Testis (tissue), 3 donors: ENCODE data around the gene OR10G6. TPM values are rescaled to one million over a fixed set of nuclear protein-coding genes. Genes with fewer than 3 reads are reported as not detected.
"Not testable (repeated sequence)": the region's sequence is repeated elsewhere in the genome, so short reads cannot be mapped to it uniquely, and the experiment has no call there.

Experiments used
- DNase-seq: peaks from one replicate; pipeline ENCODE4 v3.0.0-alpha.2; 2019
- H3K27ac ChIP-seq, 2 donors: fragments of 200-600 bp; sonication (generic); one replicate each; pipeline ENCODE4 v1.5.1; 2019
- H3K27me3 ChIP-seq: fragments of 200-600 bp; sonication (generic); one replicate; pipeline ENCODE4 v1.5.1; 2019
- H3K36me3 ChIP-seq: fragments of 200-600 bp; sonication (generic); one replicate; pipeline ENCODE4 v1.5.1; 2017; ENCODE audit warnings: low read depth; ENCODE audit errors: missing control alignments
- H3K4me1 ChIP-seq: fragments of 200-600 bp; sonication (generic); one replicate; pipeline ENCODE4 v1.5.1; 2019
- H3K4me3 ChIP-seq, 2 donors: fragments of 200-600 bp; sonication (generic); one replicate each; pipeline ENCODE4 v1.5.1; 2017 to 2019
- H3K9me3 ChIP-seq: fragments of 200-600 bp; sonication (generic); one replicate; pipeline ENCODE4 v1.5.1; 2017
- POLR2A ChIP-seq: fragments of 450-650 bp; IDR thresholded peaks from one replicate; pipeline ENCODE4 v1.6.1; 2017; ENCODE audit warnings: antibody characterized with exemption, mild to moderate bottlenecking, moderate library complexity
- WGBS, 2 donors: methylation state at CpG; one replicate each; pipeline ENCODE4 v1.1.5; 2018; 5-methylcytosine and 5-hydroxymethylcytosine counted together
- intact Hi-C: fragments of 100-400 bp; cut with DNase I; formaldehyde crosslinking; loops from one replicate; pipeline ENCODE4 v1.15.1; 2023; ENCODE audit warnings: low total_unique reads
- polyA plus RNA-seq: library from polyadenylated mRNA; stranded (reverse); fragments of 350-450 nt; fragmentation: Illumina TruSeq; extraction: RNeasy Lipid Tissue Mini Kit (QIAGEN cat#74804); gene quantifications from one replicate; pipeline ENCODE4 v1.2.3, GENCODE V29; 2014; ENCODE audit warnings: low read depth, low replicate concordance; ENCODE audit not compliant: insufficient read depth
- total RNA-seq, 2 donors: library from RNA; depleted of rRNA; stranded (reverse); fragments of >200 nt; gene quantifications; one replicate each; pipeline ENCODE4 v1.2.3, GENCODE V29; 2016
- TF ChIP-seq, protein P1 (sequence below), 3 experiments: fragments of 450-650 bp in 2 of 3; fragments of 200-600 bp in 1 of 3; sonication (generic) in 1 of 3; IDR thresholded peaks; one replicate each; pipeline ENCODE4 v1.5.1; 2016 to 2019; ENCODE audit warnings: antibody characterized with exemption in 3 of 3, mild to moderate bottlenecking in 2 of 3, moderate library complexity in 1 of 3

OR10G6 gene
- total and polyA plus RNA-seq, 3 donors from 2014 or later, result not detected

DNA sequence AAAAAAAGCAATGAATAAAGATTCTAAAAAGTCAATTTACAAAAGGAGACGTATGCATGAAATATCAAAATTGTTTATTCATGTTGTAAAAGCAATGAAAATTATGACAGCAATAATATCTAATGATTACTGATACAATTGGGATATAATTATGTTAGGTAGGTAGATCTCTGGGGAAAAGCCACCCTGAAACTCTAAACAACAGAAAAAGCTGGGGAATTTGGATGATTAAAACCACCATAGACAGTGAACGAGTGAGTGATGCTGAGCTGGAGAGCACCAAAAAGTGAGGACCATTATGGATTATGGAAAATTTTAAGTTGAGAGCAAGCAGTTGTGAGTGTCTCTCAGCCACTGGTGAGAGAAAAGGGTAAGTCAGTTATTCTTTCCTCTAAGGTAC, 31.5 kb upstream of the OR10G6 start, which contains the start of gene OR10G8:
Gene OR10G8, plus strand, starts transcription at position 301 of the 400 bp plus-strand sequence. CDS start 2,825 bp downstream, outside the sequence.
- DNase-seq, result no peak
- 63 to 87% methylated on average over 2 of the region's 2 CpGs for WGBS, 2 donors
- TF ChIP-seq, protein P1, sequence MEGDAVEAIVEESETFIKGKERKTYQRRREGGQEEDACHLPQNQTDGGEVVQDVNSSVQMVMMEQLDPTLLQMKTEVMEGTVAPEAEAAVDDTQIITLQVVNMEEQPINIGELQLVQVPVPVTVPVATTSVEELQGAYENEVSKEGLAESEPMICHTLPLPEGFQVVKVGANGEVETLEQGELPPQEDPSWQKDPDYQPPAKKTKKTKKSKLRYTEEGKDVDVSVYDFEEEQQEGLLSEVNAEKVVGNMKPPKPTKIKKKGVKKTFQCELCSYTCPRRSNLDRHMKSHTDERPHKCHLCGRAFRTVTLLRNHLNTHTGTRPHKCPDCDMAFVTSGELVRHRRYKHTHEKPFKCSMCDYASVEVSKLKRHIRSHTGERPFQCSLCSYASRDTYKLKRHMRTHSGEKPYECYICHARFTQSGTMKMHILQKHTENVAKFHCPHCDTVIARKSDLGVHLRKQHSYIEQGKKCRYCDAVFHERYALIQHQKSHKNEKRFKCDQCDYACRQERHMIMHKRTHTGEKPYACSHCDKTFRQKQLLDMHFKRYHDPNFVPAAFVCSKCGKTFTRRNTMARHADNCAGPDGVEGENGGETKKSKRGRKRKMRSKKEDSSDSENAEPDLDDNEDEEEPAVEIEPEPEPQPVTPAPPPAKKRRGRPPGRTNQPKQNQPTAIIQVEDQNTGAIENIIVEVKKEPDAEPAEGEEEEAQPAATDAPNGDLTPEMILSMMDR (IDR thresholded peaks at IDR 0.05), result no peak
- no peak for TF ChIP-seq POLR2A
- Histone ChIP-seq H3K4me3 (no peak within 1 kb of the TSS), H3K36me3 (no peaks in the 10 kb centered on the region), H3K4me1 (no peaks in the 10 kb centered on the region), H3K27ac (no peak within 1 kb of the TSS), H3K27me3 (no peaks in the 10 kb centered on the region), H3K9me3 (no peaks in the 10 kb centered on the region)
- intact Hi-C loops, result no loop called here

DNA sequence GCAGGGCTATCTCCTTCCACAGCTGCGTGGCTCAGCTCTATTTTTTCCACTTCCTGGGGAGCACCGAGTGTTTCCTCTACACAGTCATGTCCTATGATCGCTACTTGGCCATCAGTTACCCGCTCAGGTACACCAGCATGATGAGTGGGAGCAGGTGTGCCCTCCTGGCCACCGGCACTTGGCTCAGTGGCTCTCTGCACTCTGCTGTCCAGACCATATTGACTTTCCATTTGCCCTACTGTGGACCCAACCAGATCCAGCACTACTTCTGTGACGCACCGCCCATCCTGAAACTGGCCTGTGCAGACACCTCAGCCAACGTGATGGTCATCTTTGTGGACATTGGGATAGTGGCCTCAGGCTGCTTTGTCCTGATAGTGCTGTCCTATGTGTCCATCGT, 20.9 kb upstream of the OR10G6 start:
- H3K36me3 ChIP-seq, intact Hi-C loops, H3K27me3 ChIP-seq, H3K4me3 ChIP-seq, DNase-seq, H3K9me3 ChIP-seq, H3K27ac ChIP-seq, H3K4me1 ChIP-seq: not testable (repeated sequence)
- 82 to 89% methylated on average over 3 of the region's 9 CpGs for WGBS, 2 donors

DNA sequence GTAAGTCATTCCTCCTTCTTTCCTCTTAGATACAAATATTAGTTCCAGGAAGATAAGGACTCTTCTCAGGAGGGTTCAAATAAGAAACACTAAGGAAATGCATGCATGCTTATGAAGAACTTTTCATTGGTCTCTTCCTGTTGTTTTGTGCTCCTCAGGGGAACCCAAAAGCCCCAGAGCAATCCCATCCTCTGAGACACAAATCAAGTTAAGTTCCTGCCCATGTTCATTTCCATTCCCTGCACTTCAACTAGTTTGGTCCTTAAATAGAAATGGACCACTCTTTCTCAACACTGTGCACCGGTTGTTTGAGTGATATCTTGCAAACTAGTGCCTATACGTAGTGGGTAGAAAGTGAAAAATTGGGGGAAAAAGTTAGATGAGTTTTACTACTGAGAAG, 17.7 kb upstream of the OR10G6 start, which contains the start of gene OR10G4:
Gene OR10G4, plus strand, starts transcription at position 301 of the 400 bp plus-strand sequence. CDS start 2,578 bp downstream, outside the sequence.
- H3K36me3 ChIP-seq, result no peaks in the 10 kb centered on the region
- 81 to 95% methylated on average over 2 of the region's 2 CpGs for WGBS, 2 donors
- H3K27ac ChIP-seq, result no peak within 1 kb of the TSS
- no peaks in the 10 kb centered on the region for H3K9me3 ChIP-seq
- H3K4me3 ChIP-seq, result no peak within 1 kb of the TSS
- DNase-seq, result no peak
- H3K4me1 ChIP-seq, result no peaks in the 10 kb centered on the region
- TF ChIP-seq, protein P1 (IDR thresholded peaks at IDR 0.05), result no peak
- TF ChIP-seq POLR2A, result no peak
- intact Hi-C loops, result no loop called here
- no peaks in the 10 kb centered on the region for H3K27me3 ChIP-seq

DNA sequence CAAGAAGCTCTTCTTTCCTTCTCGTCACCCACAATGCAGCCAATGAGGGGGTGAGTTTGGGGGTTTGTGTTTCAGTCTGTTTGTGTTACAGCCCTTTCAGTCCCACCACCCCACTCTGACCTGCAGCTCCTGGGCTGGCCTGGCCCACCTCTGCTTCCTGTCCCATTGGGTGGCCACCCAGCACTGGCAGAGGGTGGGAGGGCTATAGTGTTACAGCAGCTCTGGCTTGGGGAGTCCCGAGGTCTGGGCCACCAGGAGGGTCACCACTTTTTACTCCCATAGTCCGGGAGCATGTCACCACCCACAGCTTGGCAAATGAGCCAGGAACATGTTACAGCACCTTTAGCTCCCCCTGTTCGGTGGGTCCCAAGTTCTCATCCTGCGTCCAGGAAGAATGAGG, 15.7 kb downstream of the OR10G6 start:
- Histone ChIP-seq H3K36me3 (no peaks in the 10 kb centered on the region), H3K27me3 (no peaks in the 10 kb centered on the region), H3K4me3 (no peak overlapping the region), H3K9me3 (no peaks in the 10 kb centered on the region), H3K27ac (no peak overlapping the region), H3K4me1 (no peaks in the 10 kb centered on the region)
- intact Hi-C loops, result no loop called here
- TF ChIP-seq, protein P1 (IDR thresholded peaks at IDR 0.05), result no peak
- TF ChIP-seq POLR2A, result no peak
- DNase-seq, result no peak
- 91 to 92% methylated on average over 5 of the region's 5 CpGs for WGBS, 2 donors

DNA sequence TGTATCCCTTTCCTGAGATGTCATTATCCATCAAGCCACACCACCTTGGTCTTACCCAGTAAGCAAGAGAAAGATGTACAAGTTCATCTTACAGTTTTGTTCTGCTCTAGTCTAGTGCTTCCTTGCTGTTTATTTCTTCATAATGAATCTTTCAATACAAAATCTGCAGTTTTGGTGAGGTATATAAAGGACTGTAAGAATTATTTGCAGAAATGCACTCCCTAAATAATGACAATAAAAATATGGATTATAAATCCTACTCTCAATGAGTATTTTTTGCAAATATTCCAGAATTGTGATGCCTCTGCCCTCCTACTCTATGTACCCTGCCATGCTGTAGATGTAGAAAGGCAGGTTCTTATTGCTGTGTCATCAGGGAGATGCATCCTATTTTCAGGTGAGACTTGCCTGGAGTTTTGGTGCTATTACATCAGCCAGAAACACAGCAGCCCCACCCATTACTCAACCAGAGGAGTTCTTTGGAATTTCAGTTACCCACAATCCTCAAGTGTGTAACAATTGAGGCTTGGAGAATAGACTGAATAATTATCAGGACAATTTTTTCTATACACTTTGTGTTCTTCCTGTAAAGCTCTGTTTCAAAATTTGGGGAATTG, 17.1 kb downstream of the OR10G6 start, which contains the start of gene OR10S1:
Gene OR10S1, minus strand, starts transcription at position 51 of the 617 bp plus-strand sequence. CDS start 117 bp downstream, outside the sequence.
- no peak within 1 kb of the TSS for H3K27ac ChIP-seq
- H3K4me1 ChIP-seq, result no peaks in the 10 kb centered on the region
- intact Hi-C loops, result no loop called here
- no peaks in the 10 kb centered on the region for H3K9me3 ChIP-seq
- DNase-seq, result no peak
- H3K36me3 ChIP-seq, result no peaks in the 10 kb centered on the region
- H3K4me3 ChIP-seq, result no peak within 1 kb of the TSS
- H3K27me3 ChIP-seq, result no peaks in the 10 kb centered on the region
- TF ChIP-seq POLR2A, result no peak
- TF ChIP-seq, protein P1 (IDR thresholded peaks at IDR 0.05), result no peak
